HFFc6 (cell line): ENCODE measurements around the gene TRIAP1. TPM values are rescaled to one million over a fixed set of nuclear protein-coding genes. Genes with fewer than 3 reads are reported as not detected.

Experiments
- DNase-seq: peaks from one replicate; pipeline ENCODE4 v3.0.0-alpha.2; 2018
- H3K27ac Mint-ChIP-seq: 2 replicates; pipeline ENCODE4 v1.8.0; 2020; ENCODE audit warnings: mild to moderate bottlenecking, mixed read lengths
- H3K27me3 Mint-ChIP-seq: 2 replicates; pipeline ENCODE4 v1.8.0; 2021; ENCODE audit warnings: mild to moderate bottlenecking, moderate library complexity, mixed read lengths; ENCODE audit not compliant: insufficient read depth
- H3K36me3 Mint-ChIP-seq: 2 replicates; pipeline ENCODE4 v1.8.0; 2021; ENCODE audit warnings: low read depth, mixed read lengths
- H3K4me1 Mint-ChIP-seq: 2 replicates; pipeline ENCODE4 v1.8.0; 2020; ENCODE audit warnings: low read depth, mixed read lengths
- H3K4me3 Mint-ChIP-seq: 2 replicates; pipeline ENCODE4 v1.8.0; 2020; ENCODE audit warnings: mild to moderate bottlenecking, moderate library complexity, mixed read lengths
- H3K9me3 Mint-ChIP-seq: 2 replicates; pipeline ENCODE4 v1.8.0; 2020; ENCODE audit warnings: mild to moderate bottlenecking, mixed read lengths
- total RNA-seq, 6 experiments: library from RNA; stranded (reverse); fragmentation: NEBNext Ultra II Directional; extraction: Animal tissue kit (Norgen Biotek cat#: 25700); gene quantifications; 2 replicates in 1 of 6; 3 replicates in 5 of 6; pipeline ENCODE4 v1.2.3, GENCODE V29; 2021
- TF ChIP-seq, protein P1 (sequence below): fragments of 200-600 bp; sonication (generic); IDR thresholded peaks from 2 replicates; pipeline ENCODE4 v1.5.0; 2021; ENCODE audit warnings: antibody characterized with exemption, mild to moderate bottlenecking

Gene TRIAP1
- total RNA-seq, 6 experiments from 2014 or later = 37.9 to 49.0 (median 41.6) TPM

DNA sequence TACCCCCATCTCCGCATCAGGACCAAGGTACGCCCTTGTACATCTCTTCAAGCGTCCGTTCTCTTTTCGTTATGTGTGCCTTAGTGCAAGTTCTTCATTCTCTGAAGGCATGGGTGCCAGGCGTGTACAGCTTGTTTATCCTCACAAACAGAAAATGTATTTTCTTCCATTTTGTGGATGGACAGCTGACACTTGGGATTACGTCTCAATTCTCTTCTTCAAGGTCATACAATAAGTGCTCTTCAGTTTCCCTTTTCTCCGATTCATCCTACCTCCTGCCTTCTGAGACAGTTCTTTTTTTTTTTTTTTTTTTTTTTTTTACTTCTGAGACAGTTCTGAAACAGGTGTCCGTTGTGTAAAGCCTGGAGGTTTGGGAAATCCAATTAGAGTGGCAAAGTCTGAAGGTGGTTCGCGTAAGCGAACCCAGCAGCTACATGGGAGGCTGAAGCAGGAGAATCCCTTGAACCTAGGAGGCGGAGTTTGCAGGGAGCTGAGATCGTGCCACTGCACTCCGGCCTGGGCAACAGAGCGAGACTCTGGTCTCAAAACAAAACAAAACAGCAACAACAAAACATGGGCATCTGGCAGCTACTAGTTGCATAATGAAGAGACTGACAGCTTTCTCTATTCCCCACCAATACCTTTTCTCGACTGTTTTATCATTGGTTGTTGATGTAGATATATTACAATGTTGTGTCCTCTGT lies 7.5 kb downstream of the TRIAP1 start:
- no peak for DNase-seq
- TF ChIP-seq, protein P1, sequence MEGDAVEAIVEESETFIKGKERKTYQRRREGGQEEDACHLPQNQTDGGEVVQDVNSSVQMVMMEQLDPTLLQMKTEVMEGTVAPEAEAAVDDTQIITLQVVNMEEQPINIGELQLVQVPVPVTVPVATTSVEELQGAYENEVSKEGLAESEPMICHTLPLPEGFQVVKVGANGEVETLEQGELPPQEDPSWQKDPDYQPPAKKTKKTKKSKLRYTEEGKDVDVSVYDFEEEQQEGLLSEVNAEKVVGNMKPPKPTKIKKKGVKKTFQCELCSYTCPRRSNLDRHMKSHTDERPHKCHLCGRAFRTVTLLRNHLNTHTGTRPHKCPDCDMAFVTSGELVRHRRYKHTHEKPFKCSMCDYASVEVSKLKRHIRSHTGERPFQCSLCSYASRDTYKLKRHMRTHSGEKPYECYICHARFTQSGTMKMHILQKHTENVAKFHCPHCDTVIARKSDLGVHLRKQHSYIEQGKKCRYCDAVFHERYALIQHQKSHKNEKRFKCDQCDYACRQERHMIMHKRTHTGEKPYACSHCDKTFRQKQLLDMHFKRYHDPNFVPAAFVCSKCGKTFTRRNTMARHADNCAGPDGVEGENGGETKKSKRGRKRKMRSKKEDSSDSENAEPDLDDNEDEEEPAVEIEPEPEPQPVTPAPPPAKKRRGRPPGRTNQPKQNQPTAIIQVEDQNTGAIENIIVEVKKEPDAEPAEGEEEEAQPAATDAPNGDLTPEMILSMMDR = no peak
- Mint-ChIP-seq H3K9me3 (no peaks in the 10 kb centered on the region), H3K27ac (peak overlapping the region; percentile 74), H3K4me1 (peaks cover 21% of the 10 kb centered on the region), H3K27me3 (no peaks in the 10 kb centered on the region; the same call in 1 of the 2 replicates), H3K36me3 (peaks cover 9% of the 10 kb centered on the region), H3K4me3 (peak overlapping the region; percentile 94)

DNA sequence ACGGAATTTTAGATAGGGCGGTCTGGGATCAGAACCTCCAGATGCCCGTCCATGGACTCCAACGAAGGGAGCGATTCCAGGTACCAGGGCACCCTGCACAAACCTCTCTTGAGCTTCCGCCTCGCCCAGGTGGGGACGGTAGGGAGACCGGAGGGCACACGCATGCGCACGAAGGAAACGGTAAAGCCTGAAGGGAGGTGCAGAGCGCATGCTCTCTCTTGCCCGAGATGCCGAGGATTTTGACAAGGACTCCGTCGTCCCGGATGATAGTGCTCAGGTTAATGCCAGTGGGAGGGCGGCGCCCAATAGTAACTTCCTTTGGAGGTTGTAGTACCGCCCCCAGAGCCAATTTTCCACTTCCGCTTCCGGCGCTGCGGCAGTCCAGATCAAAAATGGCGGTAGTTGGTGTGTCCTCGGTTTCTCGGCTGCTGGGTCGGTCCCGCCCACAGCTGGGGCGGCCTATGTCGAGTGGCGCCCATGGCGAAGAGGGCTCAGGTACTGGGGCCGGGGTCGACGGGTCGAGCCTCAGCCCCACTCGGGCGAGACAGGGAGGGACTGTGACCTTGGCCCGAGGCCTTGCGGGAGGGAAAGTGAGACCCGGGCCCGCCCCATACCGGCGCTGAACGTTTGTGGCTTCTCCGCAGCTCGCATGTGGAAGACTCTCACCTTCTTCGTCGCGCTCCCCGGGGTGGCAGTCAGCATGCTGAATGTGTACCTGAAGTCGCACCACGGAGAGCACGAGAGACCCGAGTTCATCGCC lies 8.3 kb downstream of the TRIAP1 start, which contains the start of gene COX6A1:
TSS of gene COX6A1 (plus strand) at position 379 of the 760 bp plus-strand sequence. CDS start at position 393, 14 bp downstream.
- Mint-ChIP-seq H3K36me3 (0 out of 2 replicates have a peak, but pooled peaks cover 7% of the 10 kb centered on the region), H3K4me1 (peaks cover 20% of the 10 kb centered on the region), H3K27me3 (no peaks in the 10 kb centered on the region; the same call in 1 of the 2 replicates), H3K4me3 (peak within 1 kb of the TSS; percentile 94), H3K9me3 (no peaks in the 10 kb centered on the region), H3K27ac (peak within 1 kb of the TSS; percentile 74)
- TF ChIP-seq, protein P1 = peak; percentile 18; the same call in 1 of the 2 replicates
- DNase-seq = peak; percentile 97

DNA sequence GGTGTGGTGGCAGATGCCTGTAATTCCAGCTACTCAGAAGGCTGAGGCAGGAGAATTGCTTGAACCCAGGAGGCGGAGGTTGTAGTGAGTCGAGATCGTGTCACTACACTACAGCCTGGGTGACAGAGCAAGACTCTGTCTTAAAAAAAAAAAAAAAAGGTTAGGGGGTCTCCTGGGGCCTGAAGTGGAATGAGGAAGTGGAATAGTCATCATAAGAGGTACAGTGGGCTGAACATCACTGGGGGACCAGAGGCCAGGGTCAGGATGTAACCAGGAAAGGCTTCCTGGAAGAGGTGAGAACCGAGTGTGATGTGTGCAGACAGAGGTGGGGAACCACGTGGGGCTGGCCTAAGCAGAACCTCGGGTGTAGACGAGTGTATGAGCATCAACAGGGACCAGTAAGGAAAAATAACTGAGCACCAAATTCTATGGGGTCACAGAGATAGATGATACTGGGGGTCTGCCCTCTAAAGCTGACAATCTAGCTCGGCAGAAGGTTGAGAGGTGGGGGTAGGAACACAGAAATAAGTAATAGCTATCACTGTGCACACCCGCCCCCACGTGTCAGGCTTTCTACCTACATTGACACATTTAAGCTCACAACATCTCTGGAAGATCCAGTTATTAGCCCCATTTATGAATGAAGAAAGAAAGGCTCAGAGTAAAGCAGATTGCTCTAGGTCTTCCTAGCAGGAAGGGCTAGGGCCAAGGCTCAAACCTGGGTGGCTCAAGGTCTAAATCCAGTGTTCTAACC lies 13.2 kb downstream of the TRIAP1 start:
- peaks cover 6% of the 10 kb centered on the region for H3K27me3 Mint-ChIP-seq
- H3K9me3 Mint-ChIP-seq = no peaks in the 10 kb centered on the region
- TF ChIP-seq, protein P1 = no peak

DNA sequence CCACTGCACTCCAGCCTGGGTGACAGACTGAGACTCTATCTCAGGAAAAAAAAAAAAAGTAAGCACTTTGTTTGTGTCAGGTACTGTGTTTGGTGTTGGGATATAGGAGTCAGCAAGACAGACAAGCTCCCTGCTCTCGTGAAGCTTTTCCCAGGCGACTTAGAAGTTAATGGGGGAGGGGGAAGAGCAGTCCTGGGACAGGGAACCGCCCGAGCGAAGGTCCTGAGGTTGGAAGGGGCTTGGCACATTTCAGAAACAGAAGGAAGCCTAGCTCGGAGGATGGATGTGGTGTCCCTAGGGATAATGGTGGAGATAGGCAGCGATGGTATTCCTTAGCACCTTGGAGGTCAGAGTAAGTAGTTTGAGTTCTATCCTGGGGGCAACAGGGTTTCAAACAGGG lies 16.8 kb downstream of the TRIAP1 start:
- H3K4me3 Mint-ChIP-seq = no peak overlapping the region
- peaks cover 17% of the 10 kb centered on the region for H3K27me3 Mint-ChIP-seq
- TF ChIP-seq, protein P1 = no peak
- H3K9me3 Mint-ChIP-seq = no peaks in the 10 kb centered on the region
- DNase-seq = no peak
- H3K36me3 Mint-ChIP-seq = no peaks in the 10 kb centered on the region
- no peak overlapping the region for H3K27ac Mint-ChIP-seq
- H3K4me1 Mint-ChIP-seq = no peaks in the 10 kb centered on the region

More for the DNA sequence above, 13.2 kb downstream of the TRIAP1 start:
- DNase-seq = no peak
- H3K4me1 Mint-ChIP-seq = peaks cover 6% of the 10 kb centered on the region
- H3K36me3 Mint-ChIP-seq = no peaks in the 10 kb centered on the region
- H3K27ac Mint-ChIP-seq = no peak overlapping the region
- no peak overlapping the region for H3K4me3 Mint-ChIP-seq

DNA sequence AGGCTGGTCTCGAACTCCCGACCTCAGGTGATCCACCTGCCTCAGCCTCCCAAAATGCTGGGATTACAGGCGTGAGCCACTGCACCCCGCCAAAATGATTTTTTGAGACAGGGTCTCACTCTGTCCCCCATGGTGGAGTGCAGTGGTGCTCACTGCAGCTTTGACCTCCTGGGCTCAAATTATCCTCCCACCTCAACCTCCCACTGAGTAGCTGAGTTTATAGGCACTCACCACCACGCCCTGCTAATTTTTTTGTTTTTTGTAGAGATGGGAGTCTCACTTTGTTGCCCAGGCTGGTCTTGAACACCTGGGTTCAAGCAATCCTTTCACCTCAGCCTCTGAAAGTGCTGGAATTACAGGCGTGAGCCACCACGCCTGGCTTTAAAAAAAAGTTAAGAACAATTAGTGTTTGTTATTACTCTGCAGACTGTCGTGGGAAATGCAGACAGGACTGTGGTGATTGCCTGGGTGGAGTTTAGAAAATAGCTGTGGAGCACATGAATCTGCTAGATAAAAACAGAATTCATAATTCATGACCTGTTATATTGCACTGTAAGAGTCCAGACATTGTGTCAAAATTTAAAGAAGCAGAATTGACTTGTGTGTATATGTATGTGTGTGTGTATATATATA lies 17.5 kb downstream of the TRIAP1 start:
- no peaks in the 10 kb centered on the region for H3K36me3 Mint-ChIP-seq
- TF ChIP-seq, protein P1 = no peak
- H3K27me3 Mint-ChIP-seq = peaks cover 17% of the 10 kb centered on the region
- no peak overlapping the region for H3K27ac Mint-ChIP-seq
- no peaks in the 10 kb centered on the region for H3K9me3 Mint-ChIP-seq
- H3K4me3 Mint-ChIP-seq = no peak overlapping the region
- no peak for DNase-seq
- H3K4me1 Mint-ChIP-seq = no peaks in the 10 kb centered on the region
